AML-193 (cell line): Measurements from ENCODE around the gene FAM227A.
A peak's percentile ranks its signal among the peaks of the same experiment; 100 is the strongest.

Experiments used
- DNase-seq, 2 experiments: peaks; one replicate each; lab custom pipeline; 2025; lab: John Stamatoyannopoulos, UW

The FAM227A gene

DNA sequence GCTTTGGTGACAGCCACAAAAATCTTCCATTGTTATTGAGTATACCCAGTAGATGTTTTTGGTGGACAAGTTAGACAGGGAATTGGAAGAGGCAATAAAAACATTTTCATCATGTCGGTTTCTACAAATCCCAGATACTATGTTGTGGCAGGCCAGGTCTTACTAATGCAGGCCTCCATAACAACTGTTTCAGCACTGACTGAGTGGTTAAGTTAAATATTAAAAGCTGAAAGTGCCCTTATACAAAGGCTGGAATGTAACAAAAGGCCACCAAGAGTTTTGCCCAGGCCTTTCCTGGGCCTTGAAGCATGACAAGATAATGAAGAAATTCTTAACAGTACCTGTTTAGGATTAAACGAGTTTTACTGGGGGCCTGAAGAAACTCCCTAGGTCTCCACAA lies 115.5 kb downstream of the FAM227A start:
- DNase-seq, result no peak

GRCh38 chr22:38531251-38531938 lies 124.8 kb downstream of the FAM227A start:
- peak; percentile 71 to 80 for DNase-seq
